Eye (tissue), 1 donor: ENCODE measurements around the gene TRIP13.
"Not testable (repeated sequence)": the region's sequence is repeated elsewhere in the genome, so short reads cannot be mapped to it uniquely, and the experiment has no call there.

ENCODE experiments used
- DNase-seq: peaks from one replicate; pipeline ENCODE4 v3.0.0-alpha.2; 2015

The TRIP13 gene

GRCh38 chr5:892394-893136, at the start of gene TRIP13, which contains the start of gene BRD9:
Gene TRIP13 (plus strand): TSS chr5:892884. CDS start chr5:892999, 115 bp downstream.
Gene BRD9 (minus strand): TSS chr5:892801. CDS start chr5:892657, 144 bp downstream.
- DNase-seq: peak; percentile 90

GRCh38 chr5:843371-843770, 49.3 kb upstream of the TRIP13 start:
- DNase-seq: not testable (repeated sequence)

DNA sequence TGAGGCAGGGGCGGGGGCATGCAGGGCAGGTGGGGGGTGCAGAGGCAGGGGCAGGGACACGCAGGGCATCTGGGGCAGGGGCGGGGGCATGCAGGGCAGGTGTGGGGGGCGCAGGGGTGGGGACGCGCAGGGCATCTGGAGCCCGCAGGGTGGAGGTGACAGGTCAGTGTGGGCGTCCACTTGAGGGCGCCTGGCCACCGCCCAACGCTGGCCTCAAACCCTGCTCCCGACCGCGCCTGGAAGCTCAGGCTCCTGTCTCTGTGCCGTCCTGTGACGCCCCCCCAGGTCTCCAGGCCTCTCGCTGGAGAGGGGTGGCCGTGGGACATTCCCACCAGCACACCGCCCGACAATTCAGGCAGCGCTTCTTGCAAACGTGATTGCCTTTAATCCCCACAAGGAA, 48.8 kb upstream of the TRIP13 start:
- not testable (repeated sequence) for DNase-seq

DNA sequence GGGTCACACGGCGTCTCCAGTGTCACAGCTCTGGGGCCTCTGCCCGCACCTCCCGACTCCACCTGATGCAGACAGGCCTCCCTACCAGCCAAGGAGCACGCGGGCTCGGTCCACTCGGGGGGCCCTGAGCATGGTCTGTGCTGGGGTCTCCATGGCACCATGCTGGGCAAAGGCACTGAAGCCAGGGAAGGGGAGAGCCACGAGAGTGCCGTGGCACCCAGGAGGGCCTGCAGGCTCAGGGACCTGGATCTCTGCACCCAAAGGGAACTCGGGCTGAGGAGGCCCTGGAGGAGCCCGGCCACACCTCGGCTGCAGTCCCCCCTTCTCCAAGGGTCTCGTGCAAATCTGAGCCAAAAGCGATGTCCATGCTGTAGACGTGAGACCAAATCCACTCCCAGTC, 48.3 kb upstream of the TRIP13 start:
- not testable (repeated sequence) for DNase-seq

DNA sequence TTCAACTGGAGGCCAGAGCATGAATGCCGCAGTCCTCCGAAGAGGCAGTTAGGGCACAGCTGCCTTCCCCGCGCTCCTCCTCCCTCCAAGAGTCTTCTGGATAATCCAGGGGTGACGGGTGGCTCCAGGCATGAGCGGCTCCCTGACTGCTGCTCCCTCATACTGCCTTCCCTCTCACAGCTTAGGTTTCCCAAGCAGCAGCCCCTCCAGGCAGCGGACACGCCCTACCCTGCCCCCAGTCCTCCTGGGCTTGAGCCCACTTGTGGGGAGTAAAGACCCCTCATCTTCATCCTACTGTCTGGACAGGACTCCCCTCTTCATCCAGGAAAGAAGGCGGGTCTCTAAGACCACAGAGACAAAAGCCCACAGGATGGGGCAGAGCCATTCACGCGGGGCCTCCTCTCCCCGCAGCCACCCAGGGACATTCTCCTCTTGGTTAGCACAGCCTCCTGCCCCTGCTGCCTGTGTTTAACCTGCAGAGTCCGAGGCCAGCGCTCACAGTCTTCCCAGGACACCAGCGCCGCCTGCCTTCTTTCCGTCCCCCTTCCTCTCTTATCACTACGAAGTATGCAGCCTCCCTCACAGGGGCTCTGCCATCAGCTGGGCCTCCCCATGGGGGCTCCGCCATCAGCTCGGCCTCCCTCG, 47.5 kb upstream of the TRIP13 start:
- not testable (repeated sequence) for DNase-seq

DNA sequence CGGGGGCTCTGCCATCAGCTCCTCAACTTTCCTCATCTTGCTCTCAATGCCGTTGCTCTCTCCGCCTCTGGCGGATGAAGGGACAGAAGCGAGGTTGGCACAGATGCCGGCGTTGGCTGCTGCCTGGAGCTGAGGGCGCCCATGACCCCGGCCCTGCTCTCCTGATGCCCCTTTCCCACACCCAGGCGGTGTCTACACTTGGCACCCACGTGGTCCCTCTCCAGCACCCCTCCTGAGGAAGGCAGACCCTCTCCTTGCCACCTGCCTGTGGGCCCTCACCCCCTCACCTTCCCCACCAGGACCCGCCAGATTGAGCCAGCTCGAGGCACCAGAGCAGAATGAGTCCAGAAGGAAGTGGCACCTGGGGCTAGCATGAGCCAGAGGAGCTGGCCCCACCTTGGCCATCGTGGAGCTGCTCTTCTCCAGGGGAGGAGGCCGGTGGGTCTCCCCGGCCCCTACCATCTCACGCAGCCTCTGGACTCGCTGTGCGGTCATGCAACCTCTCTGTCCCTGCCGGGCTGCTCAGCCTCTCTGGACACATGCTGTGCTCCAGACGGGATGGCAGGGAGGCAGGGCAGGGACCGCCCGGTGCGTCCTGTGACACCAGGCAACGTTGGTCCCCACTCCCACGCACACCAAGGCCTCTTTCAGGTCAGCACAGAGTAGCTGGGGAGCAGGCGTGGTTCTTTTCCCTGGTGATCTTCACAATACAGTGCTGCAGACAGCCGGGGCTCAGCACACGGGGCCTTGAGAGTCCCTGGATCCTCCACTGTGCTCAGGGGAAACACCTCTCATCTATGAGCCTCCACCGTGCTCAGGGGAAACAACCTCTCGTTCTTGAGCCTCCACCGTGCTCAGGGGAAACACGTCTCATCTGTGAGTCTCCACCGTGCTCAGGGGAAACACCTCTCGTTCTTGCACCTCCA, 46.7 kb upstream of the TRIP13 start:
- not testable (repeated sequence) for DNase-seq

DNA sequence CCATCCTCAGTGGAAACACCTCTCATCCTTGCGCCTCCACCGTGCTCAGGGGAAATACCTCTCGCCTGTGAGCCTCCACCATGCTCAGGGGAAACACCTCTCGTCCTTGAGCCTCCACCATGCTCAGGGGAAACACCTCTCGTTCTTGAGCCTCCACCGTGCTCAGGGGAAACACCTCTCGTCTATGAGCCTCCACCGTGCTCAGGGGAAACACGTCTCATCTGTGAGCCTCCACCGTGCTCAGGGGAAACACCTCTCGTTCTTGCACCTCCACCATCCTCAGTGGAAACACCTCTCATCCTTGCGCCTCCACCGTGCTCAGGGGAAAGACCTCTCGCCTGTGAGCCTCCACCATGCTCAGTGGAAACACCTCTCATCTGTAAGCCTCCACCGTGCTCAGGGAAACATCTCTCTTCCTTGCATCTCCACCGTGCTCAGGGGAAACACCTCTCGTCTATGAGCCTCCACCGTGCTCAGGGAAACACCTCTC, 46.0 kb upstream of the TRIP13 start:
- DNase-seq: not testable (repeated sequence)

GRCh38 chr5:847212-847611, 45.5 kb upstream of the TRIP13 start:
- not testable (repeated sequence) for DNase-seq

DNA sequence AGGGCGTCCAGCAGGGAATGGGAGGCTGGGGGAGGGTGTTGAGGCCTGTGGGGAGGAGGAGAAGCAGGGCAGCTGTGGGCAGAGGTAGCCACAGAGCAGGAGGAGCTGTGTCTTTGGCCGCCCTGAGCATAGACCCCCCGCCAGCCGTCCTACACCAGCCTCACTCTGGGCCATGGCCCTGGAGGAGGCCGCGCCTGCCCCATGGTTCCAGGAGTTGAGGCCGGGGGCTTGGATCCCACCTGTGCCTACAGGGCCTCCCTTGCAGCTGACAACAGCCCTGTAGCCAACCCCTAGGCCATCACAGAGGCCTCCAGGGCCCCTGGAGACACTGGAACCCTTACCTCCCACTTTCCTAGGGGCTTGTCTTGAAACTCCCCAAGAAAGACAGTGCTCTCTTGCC, 44.9 kb upstream of the TRIP13 start:
- DNase-seq: not testable (repeated sequence)

- DNase-seq: no peak
Measured at GRCh38 chr5:848671-849111, 44.0 kb upstream of the TRIP13 start.

GRCh38 chr5:849651-850301, 42.9 kb upstream of the TRIP13 start:
- peak; percentile 81 for DNase-seq

DNA sequence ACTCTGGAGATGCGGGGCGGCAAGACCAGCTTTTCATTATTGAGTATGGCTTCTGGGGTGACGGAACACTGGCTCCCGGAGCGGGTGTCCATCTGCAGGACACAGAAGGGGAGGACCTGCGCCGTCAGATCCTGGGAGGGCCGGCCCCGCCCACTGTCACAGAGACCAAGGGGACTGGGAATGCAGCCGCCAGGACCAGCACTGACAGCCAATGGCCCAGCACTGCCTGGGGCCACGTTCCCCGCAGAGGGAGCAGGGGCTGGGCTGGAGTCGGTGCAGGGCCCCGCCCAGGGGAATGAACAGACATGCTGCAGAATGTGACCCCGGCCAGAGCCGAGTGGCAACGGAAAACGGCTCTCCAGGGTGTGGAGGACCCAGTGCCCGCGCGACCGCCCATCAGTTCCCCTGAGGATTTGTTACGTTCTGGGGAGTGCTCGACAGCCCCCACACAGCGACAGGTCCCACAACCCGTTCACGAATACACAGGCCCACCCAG, 42.1 kb upstream of the TRIP13 start, which contains the start of gene ZDHHC11:
Gene ZDHHC11, minus strand, starts transcription at position 476 of the 496 bp plus-strand sequence. Its CDS starts 384 bp downstream, at position 92.
- DNase-seq: peak; percentile 45

DNA sequence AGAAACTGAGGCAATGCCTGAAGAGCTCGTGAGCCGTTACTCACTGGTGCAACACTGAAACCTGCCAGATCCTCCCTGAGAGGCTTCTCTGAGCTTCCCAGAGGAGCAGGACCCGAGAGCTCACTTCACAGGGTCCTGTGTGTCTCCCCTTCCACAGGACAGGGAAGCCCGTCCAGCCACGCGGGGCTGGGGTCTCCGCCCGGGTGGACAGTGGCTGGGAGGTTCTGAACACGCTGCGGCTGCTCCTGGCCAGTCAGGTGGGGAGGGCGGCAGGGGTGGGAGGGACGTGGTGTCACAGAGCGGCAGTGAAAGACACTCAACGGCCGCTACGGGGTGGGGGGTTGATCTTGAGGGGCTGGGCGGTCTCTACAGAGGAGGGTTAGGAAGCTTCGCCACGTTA, 41.6 kb upstream of the TRIP13 start:
- no peak for DNase-seq

DNA sequence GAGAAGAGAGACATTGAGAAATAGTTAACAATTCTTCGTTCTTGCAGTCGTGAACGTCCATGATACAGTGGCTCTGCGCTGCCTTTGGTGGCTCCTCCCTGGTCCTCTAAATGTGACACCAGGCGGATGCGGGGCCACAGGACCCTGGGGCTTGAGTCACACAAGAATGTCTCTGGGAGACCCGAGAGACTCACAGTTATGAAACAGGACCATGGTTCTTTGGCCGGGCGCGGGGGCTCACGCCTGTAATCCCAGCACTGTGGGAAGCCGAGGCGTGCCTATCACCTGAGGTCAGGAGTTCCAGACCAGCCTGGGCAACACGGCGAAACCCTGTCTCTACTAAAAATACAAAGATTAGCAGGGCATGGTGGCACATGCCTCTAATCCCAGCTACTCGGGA, 41.1 kb upstream of the TRIP13 start:
- no peak for DNase-seq

- no peak for DNase-seq
Measured at GRCh38 chr5:852018-852417, 40.7 kb upstream of the TRIP13 start.

DNA sequence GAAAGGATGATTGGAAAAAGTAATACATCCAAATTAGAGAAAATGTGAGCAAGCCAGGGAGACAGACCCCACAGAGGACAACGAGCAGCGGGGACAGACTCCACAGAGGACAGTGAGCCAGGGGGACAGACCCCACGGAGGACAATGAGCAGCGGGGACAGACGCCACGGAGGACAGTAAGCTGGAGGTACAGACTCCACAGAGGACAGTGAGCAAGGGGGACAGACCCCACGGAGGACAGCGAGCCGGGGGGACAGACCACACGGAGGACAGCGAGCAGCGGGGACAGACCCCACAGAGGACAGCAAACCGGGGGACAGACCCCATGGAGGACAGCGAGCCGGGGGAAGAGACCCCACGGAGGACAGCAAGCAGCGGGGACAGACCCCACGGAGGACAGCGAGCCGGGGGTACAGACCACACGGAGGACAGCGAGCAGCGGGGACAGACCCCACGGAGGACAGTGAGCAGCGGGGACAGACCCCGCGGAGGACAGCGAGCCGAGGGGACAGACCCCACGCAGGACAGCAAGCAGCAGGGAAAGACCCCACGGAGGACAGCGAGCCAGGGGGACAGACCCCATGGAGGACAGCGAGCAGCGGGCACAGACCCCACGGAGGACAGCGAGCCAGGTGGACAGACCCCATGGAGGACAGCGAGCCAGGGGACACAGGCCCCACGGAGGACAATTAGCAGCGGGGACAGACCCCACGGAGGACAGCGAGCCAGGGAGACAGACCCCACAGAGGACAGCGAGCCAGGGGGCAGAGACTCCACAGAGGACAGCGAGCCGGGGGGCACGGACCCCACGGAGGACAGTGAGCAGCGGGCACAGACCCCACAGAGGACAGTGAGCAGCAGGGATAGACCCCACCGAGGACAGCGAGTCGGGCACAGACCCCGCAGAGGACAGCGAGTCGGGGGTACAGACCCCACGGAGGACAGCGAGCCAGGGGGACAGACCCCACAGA, 40.0 kb upstream of the TRIP13 start:
- DNase-seq: no peak

- not testable (repeated sequence) for DNase-seq
Measured at GRCh38 chr5:853416-854090, 39.1 kb upstream of the TRIP13 start.

DNA sequence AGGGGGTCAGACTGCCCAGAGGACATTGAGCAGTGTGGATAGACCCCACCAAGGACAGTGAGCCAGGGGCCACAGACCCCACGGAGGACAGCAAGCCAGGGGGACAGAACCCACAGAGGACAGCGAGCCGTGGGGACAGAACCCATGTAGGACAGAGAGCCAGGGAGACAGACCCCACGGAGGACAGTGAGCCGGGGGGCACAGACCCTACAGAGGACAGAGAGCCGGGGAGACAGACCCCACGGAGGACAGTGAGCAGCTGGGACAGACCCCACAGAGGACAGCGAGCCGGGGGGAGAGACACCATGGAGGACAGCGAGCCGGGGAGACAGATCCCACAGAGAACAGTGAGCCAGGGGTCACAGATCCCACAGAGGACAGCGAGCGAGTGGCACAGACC, 38.5 kb upstream of the TRIP13 start:
- DNase-seq: no peak

DNA sequence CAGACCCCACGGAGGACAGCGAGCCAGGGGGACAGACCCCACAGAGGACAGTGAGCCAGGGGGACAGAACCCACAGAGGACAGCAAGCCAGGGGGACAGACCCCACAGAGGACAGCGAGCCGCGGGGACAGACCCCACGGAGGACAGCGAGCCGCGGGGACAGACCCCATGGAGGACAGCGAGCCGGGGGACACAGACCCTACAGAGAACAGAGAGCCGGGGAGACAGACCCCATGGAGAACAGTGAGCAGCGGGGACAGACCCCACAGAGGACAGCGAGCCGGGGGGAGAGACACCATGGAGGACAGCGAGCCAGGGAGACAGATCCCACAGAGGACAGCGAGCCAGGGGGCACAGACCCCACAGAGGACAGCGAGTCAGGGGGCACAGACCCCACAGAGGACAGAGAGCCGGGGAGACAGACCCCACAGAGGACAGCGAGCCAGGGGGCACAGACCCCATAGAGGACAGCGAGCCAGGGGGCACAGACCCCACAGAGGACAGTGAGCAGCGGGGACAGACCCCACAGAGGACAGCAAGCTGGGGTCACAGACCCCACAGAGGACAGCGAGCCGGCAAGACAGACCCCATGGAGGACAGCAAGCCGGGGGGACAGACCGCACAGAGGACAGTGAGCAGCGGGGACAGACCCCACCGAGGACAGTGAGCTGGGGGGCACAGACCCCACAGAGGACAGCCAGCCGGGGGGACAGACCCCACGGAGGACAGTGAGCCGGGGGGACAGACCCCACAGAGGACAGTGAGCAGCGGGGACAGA, 37.5 kb upstream of the TRIP13 start:
- DNase-seq: no peak
